ENCODE measurements around the gene CERS6.

Gene CERS6

GRCh38 chr2:168608796-168609195, 152.7 kb downstream of the CERS6 start:
- TF ChIP-seq CTCF (IDR thresholded peaks at IDR 0.05) = no peak

GRCh38 chr2:168611091-168611490, 155.0 kb downstream of the CERS6 start:
- TF ChIP-seq CTCF (IDR thresholded peaks at IDR 0.05) = no peak

- no peak for TF ChIP-seq CTCF (IDR thresholded peaks at IDR 0.05)
Observed at GRCh38 chr2:168611896-168612650, 156.0 kb downstream of the CERS6 start.

GRCh38 chr2:168612719-168613118, 156.6 kb downstream of the CERS6 start:
- no peak for TF ChIP-seq CTCF (IDR thresholded peaks at IDR 0.05)

GRCh38 chr2:168613551-168613950, 157.5 kb downstream of the CERS6 start:
- TF ChIP-seq CTCF (IDR thresholded peaks at IDR 0.05) = no peak

- TF ChIP-seq CTCF (IDR thresholded peaks at IDR 0.05) = peak; percentile 22; the same call in 1 of the 2 replicates
Observed at GRCh38 chr2:168614172-168615018, 158.3 kb downstream of the CERS6 start.

- TF ChIP-seq CTCF (IDR thresholded peaks at IDR 0.05) = no peak
Observed at GRCh38 chr2:168620554-168620953, 164.5 kb downstream of the CERS6 start.

Measured in LNCAP (cell line).